ENCODE measurements around the gene CYP11A1. TPM values are rescaled to one million over a fixed set of nuclear protein-coding genes. Genes with fewer than 3 reads are reported as not detected.

CYP11A1 gene
- total RNA-seq, 4 donors from 2014 or later = 0.15 to 2.5 (median 0.67) TPM

- Histone ChIP-seq H3K27ac (no peak overlapping the region), H3K4me3 (no peak overlapping the region), H3K27me3 (no peaks in the 10 kb centered on the region), H3K36me3 (no peaks in the 10 kb centered on the region), H3K4me1 (peaks cover 6 to 13% of the 10 kb centered on the region in 2 donors), H3K9me3 (no peaks in the 10 kb centered on the region)
- no peak for ATAC-seq
- no peak for TF ChIP-seq CTCF (IDR thresholded peaks at IDR 0.05 in 4 of 5, conservative IDR thresholded peaks at IDR 0.05 in 1 of 5)
- no peak for TF ChIP-seq POLR2A (IDR thresholded peaks at IDR 0.05)
- intact Hi-C loops (cut with DNase I; ENCODE audit: low total_unique reads) (no loop called here), in situ Hi-C loops (cut with MboI; ENCODE audit: low sequenced_read_pairs in 4 of 4) (loop anchor here in 3 of 4 donors (5.0 to 25.0 kb wide), 3 partner anchors 58 to 383 kb away; no protein-coding TSS in a partner anchor)
- no peak for DNase-seq
These were observed 11.4 kb upstream of the CYP11A1 start for GRCh38 chr15:74378848-74379247.

- H3K27ac ChIP-seq = no peak overlapping the region
- TF ChIP-seq POLR2A (IDR thresholded peaks at IDR 0.05) (no peak), CTCF (IDR thresholded peaks at IDR 0.05 in 4 of 5, conservative IDR thresholded peaks at IDR 0.05 in 1 of 5) (no peak)
- no peaks in the 10 kb centered on the region for H3K9me3 ChIP-seq
- no peak for ATAC-seq
- H3K36me3 ChIP-seq = no peaks in the 10 kb centered on the region
- in situ Hi-C loops (cut with MboI; ENCODE audit: low sequenced_read_pairs in 4 of 4) (loop anchor here in 3 of 4 donors (5.0 to 25.0 kb wide), 3 partner anchors 59 to 384 kb away; no protein-coding TSS in a partner anchor), intact Hi-C loops (cut with DNase I; ENCODE audit: low total_unique reads) (no loop called here)
- no peak overlapping the region for H3K4me3 ChIP-seq
- peaks cover 10 to 15% of the 10 kb centered on the region in 2 donors for H3K4me1 ChIP-seq
- no peak for DNase-seq
- no peaks in the 10 kb centered on the region for H3K27me3 ChIP-seq
These were observed 10.7 kb upstream of the CYP11A1 start for GRCh38 chr15:74377831-74378766.

DNA sequence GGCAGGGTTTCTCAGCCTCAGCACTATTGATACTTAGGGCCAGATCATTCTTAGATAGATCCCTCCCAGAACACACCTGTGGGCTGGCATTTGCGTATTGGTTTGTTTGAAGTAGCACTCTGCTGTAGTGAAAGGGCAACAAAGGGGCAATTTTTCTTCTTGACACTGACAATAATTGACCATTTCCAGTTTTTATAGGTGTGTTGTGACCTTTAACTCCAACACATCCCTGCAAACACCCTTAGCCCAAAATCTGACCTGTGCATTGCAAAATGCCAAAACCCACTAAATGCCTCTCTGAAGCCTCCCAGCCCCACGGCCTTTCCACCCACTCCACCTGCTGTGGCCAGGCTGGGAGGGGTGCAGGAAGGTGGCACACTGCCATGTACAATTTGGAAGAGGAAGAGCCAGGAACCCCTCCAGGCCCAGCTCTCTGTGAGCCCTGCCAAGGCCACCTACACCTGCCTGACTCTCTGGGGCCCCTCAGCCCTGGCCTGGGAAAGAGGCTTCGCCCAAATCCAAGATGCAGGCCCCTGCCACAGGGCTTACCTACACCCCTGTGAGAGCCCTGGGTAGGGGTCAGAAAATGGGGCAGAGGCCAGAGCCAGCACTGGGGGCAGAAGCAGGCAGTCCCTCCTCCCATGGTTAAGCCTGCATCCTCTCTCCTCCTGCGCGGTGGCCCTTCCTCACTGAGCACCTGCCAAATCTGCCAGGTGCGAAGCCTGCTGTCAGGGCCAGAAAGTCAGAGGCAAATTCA is 9.6 kb upstream of the CYP11A1 start:
- Histone ChIP-seq H3K4me1 (peaks cover 10 to 15% of the 10 kb centered on the region in 2 donors), H3K4me3 (no peak overlapping the region), H3K9me3 (no peaks in the 10 kb centered on the region), H3K36me3 (no peaks in the 10 kb centered on the region), H3K27ac (no peak overlapping the region), H3K27me3 (no peaks in the 10 kb centered on the region)
- DNase-seq (no peak), ATAC-seq (no peak)
- no peak for TF ChIP-seq POLR2A (IDR thresholded peaks at IDR 0.05)
- no peak for TF ChIP-seq CTCF (IDR thresholded peaks at IDR 0.05 in 4 of 5, conservative IDR thresholded peaks at IDR 0.05 in 1 of 5)
- in situ Hi-C loops (cut with MboI; ENCODE audit: low sequenced_read_pairs in 4 of 4) (loop anchor here in 3 of 4 donors (5.0 to 25.0 kb wide), 3 partner anchors 60 to 385 kb away; no protein-coding TSS in a partner anchor), intact Hi-C loops (cut with DNase I; ENCODE audit: low total_unique reads) (no loop called here)

GRCh38 chr15:74376226-74376625 is 8.8 kb upstream of the CYP11A1 start:
- Histone ChIP-seq H3K9me3 (no peaks in the 10 kb centered on the region), H3K4me3 (no peak overlapping the region), H3K27ac (no peak overlapping the region), H3K4me1 (peaks cover 10 to 15% of the 10 kb centered on the region in 2 donors), H3K36me3 (no peaks in the 10 kb centered on the region), H3K27me3 (no peaks in the 10 kb centered on the region)
- TF ChIP-seq POLR2A (IDR thresholded peaks at IDR 0.05) = no peak
- TF ChIP-seq CTCF (IDR thresholded peaks at IDR 0.05 in 4 of 5, conservative IDR thresholded peaks at IDR 0.05 in 1 of 5) = no peak
- in situ Hi-C loops (cut with MboI; ENCODE audit: low sequenced_read_pairs in 4 of 4) = loop anchor here in 3 of 4 donors (5.0 to 25.0 kb wide), 3 partner anchors 61 to 386 kb away; no protein-coding TSS in a partner anchor
- no peak for DNase-seq
- ATAC-seq = no peak
- intact Hi-C loops (cut with DNase I; ENCODE audit: low total_unique reads) = no loop called here

Measured in gastrocnemius medialis (tissue), 4 donors.